Fibroblast of pulmonary artery (primary cell): ENCODE data around the gene CTDP1.

ENCODE experiments used
- DNase-seq: peaks from one replicate; pipeline ENCODE4 v3.0.0-alpha.2; 2010; ENCODE audit warnings: low read depth
- H3K4me3 ChIP-seq: replicated peaks from 2 replicates; pipeline ENCODE4 v1.5.1; 2011; ENCODE audit warnings: low read depth, mild to moderate bottlenecking, control low read depth, low read length, moderate library complexity
- TF ChIP-seq, protein P1 (sequence below): IDR thresholded peaks from 2 replicates; pipeline ENCODE4 v1.5.1; 2011; ENCODE audit warnings: mild to moderate bottlenecking, control low read depth, low read length, inconsistent platforms; ENCODE audit errors: missing control alignments

The CTDP1 gene

GRCh38 chr18:79704631-79705030 is 25.0 kb downstream of the CTDP1 start:
- TF ChIP-seq, protein P1, sequence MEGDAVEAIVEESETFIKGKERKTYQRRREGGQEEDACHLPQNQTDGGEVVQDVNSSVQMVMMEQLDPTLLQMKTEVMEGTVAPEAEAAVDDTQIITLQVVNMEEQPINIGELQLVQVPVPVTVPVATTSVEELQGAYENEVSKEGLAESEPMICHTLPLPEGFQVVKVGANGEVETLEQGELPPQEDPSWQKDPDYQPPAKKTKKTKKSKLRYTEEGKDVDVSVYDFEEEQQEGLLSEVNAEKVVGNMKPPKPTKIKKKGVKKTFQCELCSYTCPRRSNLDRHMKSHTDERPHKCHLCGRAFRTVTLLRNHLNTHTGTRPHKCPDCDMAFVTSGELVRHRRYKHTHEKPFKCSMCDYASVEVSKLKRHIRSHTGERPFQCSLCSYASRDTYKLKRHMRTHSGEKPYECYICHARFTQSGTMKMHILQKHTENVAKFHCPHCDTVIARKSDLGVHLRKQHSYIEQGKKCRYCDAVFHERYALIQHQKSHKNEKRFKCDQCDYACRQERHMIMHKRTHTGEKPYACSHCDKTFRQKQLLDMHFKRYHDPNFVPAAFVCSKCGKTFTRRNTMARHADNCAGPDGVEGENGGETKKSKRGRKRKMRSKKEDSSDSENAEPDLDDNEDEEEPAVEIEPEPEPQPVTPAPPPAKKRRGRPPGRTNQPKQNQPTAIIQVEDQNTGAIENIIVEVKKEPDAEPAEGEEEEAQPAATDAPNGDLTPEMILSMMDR = no peak
- DNase-seq = no peak
- H3K4me3 ChIP-seq = no peak overlapping the region

- no peak overlapping the region for H3K4me3 ChIP-seq
- no peak for DNase-seq
- TF ChIP-seq, protein P1 = no peak
Observed at GRCh38 chr18:79705272-79705671, 25.7 kb downstream of the CTDP1 start.

DNA sequence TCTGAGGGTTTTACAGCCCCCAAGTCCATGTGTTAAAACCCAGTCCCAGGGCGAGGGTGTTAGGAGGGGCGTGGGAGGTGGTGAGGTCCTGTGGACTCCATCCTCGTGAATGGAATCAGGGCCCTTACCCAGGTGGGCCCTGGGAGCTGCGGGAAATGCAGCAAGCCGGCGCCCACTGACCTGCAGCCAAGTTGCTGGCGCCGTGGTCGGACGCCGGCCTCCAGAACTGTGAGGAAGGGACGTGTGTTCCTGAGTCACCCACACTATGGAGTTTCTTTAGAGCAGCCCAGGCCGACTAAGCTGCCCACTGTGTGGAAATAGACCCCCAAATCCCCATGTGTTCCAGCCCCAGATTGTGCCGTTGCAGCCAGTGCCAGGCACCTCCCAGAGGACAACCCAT is 26.4 kb downstream of the CTDP1 start:
- no peak for DNase-seq

DNA sequence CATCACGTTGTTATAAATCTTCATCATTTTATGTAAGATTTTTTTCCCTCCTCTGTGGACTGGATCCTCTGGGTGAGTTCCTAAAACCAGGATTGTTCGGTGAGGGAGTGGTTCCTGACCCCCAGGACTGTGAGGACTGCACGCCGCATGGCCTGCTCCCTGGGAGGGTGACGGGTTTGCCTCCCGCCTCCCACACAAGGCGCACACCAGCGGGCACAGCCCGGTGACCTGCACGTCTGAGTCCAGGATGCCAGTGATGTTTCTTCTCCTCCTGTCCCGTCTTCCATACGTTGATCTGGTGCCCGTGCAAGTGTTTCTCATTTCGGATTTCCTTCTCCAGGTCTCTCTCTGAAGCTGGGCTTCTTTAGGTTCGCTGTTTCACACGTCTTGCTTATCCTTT is 27.1 kb downstream of the CTDP1 start:
- TF ChIP-seq, protein P1 = no peak
- DNase-seq = no peak

More for the DNA sequence above, 26.4 kb downstream of the CTDP1 start:
- TF ChIP-seq, protein P1 = no peak
- H3K4me3 ChIP-seq = no peak overlapping the region

GRCh38 chr18:79707239-79707638 is 27.6 kb downstream of the CTDP1 start:
- TF ChIP-seq, protein P1 = no peak
- no peak for DNase-seq
- H3K4me3 ChIP-seq = no peak overlapping the region

More for the DNA sequence above, 27.1 kb downstream of the CTDP1 start:
- no peak overlapping the region for H3K4me3 ChIP-seq

DNA sequence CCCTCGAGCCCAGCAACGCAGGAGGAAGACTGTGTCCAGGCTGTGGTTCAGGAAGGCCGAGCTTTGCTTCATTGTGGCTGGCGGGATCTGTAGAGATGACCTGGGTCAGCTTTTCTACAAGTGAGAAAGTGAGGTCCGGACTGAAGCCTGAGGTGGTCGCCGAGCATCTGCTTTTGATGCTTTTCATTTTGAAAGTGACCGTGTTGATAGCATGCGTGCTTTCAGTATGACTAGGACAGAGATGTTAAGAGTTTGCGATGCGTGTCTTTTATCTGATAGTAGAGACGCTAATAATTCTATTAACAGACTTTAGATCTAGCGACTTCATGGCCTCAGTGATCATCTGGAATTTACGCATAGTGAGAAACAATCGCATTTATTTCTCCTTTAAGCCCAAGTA is 28.1 kb downstream of the CTDP1 start:
- H3K4me3 ChIP-seq = no peak overlapping the region
- TF ChIP-seq, protein P1 = no peak
- DNase-seq = no peak

DNA sequence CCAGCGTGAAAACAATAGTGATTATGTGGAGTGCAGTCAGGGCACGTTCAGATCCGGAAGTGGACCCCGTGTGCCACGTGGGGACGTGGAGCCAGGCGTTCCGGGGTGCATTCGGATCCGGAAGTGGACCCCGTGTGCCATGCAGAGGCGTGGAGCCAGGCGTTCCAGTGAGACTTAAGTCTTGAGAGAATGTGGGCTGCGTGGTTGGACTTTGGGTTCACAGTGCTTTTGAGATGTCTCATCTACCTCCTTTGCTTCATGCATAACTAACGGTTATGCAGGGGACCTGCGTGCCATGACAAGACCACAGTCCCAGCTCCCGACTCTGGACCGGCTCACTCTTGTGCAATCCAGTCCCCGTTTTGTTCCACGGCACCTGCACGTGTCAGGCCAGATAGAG is 28.8 kb downstream of the CTDP1 start:
- no peak overlapping the region for H3K4me3 ChIP-seq
- TF ChIP-seq, protein P1 = no peak
- no peak for DNase-seq
